GM21619 (cell line): ENCODE data around the gene NFIA.

Source experiments
- ATAC-seq: cut with Tn5 transposase; IDR thresholded peaks from one replicate; pipeline ENCODE4 v1.9.1; 2021; ENCODE audit not compliant: unreplicated experiment

Gene NFIA

GRCh38 chr1:61352845-61353435, 270.6 kb downstream of the NFIA start:
- no peak for ATAC-seq

DNA sequence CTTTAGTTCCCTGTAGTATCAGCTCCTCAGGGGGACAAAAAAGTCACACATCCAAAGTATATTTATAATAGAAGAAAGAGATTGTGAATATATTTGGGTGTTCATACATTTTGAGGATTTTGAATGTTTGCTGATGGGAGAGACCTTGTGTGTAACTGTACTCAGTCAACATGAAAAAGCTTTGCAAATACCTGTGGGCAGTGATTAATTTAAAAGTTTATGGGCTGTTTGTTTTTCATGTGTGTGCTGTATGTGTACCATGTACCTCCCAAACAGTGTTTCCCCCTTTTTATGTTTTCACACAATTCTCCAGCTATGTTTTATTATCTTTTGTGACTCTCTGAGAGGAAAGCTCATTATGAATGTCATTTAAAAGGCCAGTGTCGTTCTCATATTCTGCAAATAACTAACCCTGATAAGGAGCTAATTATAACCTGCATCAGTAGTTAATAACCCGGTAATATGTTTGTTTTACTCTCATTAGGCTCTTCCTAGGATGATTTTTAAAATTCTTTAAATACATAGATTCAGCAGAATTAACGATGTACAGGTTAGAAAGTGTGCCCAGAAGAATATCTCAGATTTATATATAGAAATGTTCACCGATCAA, 271.5 kb downstream of the NFIA start:
- ATAC-seq: no peak

- no peak for ATAC-seq
Observed at GRCh38 chr1:61356016-61356415, 273.7 kb downstream of the NFIA start.

DNA sequence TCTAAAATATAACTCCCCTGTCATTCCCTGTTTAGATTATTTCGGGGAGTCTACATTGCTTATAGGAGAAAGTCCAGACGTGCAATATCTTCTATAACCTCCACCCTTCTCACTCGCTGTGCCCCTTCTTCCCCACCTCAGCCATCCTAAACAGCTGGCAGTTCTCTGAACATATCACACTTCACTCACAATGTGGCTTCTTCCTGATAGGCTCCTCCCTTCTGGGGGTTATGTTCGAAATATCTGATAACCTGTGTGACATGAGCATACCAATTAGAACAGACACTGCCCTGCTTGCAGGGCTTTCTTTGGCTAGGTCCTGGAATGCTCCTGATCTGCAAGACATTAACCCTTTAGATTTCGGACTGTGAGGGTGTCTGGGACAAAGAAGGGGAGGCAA, 274.6 kb downstream of the NFIA start:
- ATAC-seq: no peak

DNA sequence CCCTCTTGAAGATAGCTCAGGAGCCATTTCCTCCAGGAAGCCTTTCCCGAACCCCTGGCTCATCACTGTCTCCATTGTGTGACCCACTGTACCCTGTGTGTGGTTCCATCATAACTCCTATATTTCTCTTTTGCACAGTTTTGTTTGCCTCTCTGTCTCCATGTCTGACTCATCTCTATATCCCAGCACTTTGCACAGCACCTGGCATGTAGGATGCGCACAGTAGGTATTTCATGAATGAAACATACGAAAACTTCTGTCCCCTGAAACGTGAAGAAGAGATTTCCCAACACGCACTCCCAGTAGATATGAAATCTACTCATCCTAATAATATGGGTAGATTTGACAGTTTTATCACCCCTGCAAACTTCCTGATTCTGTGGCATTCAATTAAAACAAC, 275.2 kb downstream of the NFIA start:
- ATAC-seq: no peak

- ATAC-seq: no peak
Observed at GRCh38 chr1:61358770-61359455, 276.6 kb downstream of the NFIA start.

DNA sequence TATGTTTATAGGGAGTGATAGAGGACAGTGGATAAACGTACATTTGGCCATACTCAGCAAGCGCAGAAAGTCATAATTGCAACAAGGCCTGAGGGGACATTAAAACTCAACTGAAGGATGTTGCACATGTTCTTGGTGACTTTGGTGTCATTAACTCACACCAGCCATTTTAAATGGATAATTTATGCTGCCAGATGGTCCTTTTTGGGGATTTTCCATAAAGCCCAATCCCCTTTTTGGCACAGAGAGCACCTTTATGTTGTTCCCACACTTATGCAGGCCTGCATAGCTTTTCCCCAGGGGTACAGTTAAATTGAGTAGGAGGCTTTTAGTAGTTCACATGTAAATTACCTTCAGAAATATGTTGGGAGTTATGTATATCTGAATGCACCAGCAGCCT, 279.6 kb downstream of the NFIA start:
- ATAC-seq: no peak

DNA sequence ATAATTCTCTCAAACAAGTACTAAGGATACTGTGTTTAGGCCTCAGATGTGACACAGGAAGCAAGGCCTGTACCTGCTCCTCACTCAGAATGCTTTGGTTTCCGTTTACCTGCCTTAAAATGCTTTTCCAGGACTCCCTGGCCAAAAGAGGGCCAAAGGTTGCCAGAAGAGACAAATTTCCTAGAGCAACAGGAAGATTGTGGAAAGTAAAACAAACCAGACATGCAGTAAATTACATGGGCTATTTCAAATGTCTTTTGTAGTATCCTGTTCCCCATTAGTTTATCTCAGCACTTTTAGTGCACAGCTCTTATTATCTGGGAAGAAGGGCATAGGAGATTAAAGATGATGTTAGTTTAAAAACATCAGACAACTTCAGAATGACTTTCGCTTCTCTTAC, 280.0 kb downstream of the NFIA start:
- no peak for ATAC-seq

GRCh38 chr1:61368366-61368765, 286.0 kb downstream of the NFIA start:
- ATAC-seq: no peak

DNA sequence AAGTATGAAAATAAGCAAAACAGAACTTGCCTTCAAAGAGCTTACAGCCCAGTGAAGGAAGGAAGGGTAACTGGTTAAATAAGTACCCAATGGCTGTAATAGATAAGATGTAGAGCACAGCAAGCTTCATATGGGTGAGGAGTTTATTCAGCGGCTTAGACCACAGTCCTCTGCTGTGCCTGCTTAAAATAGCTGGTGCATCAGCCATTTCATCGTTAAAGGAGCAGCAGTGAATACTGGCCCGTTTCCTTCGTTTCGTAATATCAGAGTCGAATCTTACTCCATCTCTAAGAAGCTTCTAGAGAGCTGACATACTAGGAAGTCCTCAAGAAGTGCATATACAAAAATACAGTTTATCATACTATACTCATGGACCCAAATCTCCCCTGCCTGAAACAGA, 286.5 kb downstream of the NFIA start:
- ATAC-seq: no peak

GRCh38 chr1:61370177-61370912, 288.0 kb downstream of the NFIA start:
- ATAC-seq: no peak

GRCh38 chr1:61370913-61371279, 288.5 kb downstream of the NFIA start:
- no peak for ATAC-seq

- ATAC-seq: no peak
Observed at GRCh38 chr1:61372944-61373343, 290.6 kb downstream of the NFIA start.

DNA sequence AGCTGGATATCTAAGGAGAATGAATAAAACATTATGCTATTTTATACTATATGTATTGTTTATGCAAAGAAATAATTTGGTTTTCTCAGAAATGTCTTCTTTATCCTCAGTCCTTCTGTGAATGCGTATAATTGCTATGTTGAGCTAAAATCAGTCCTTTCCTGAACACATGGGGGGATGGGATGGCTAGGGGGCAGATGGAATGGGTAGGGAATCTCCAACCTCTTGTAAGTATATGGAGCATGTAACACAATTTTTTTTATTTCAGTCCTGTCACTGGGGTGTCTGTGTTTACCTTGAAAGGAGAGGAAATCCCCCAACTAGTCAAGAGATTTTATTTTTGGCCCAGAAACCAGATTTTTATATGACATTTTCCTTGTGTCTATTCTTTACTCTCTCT, 291.8 kb downstream of the NFIA start:
- ATAC-seq: no peak

DNA sequence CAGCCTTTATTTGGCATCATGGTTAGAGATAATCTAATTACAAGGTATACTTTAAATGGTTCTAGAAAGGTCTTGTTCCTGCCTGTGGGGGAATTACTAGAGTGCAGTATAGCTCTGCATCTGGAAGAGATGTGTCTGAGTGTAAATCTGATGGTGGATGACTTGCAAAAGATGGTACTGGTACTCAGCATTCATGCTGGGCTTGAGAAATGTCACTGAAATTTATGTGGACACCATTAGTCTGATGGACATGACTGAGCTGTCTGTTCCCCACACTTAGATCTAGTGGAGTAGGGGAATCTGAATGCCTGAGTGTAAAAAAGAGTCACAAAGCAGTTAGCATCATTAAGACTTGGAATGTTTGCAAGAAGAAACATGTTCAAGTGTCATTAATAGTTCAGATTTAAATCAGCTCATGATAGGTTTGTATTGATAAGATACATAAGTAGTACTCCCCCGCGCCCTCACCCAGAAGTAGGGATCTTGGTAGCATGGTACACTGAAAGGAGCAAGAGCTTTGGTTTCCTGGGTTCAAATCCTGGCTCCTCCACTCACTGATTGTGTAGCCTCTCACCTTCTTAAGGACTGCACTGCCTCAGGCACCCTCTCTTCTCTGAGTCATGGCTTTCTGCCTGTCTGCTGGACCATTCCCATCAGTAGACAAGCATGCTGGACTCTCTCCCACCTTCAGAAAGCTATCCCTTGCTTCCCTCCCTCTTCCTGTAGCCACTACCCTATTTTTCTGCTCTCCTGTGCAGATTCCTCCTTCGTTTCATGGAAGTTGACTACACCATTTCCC, 292.9 kb downstream of the NFIA start:
- ATAC-seq: no peak

GRCh38 chr1:61376151-61376550, 293.8 kb downstream of the NFIA start:
- ATAC-seq: no peak

DNA sequence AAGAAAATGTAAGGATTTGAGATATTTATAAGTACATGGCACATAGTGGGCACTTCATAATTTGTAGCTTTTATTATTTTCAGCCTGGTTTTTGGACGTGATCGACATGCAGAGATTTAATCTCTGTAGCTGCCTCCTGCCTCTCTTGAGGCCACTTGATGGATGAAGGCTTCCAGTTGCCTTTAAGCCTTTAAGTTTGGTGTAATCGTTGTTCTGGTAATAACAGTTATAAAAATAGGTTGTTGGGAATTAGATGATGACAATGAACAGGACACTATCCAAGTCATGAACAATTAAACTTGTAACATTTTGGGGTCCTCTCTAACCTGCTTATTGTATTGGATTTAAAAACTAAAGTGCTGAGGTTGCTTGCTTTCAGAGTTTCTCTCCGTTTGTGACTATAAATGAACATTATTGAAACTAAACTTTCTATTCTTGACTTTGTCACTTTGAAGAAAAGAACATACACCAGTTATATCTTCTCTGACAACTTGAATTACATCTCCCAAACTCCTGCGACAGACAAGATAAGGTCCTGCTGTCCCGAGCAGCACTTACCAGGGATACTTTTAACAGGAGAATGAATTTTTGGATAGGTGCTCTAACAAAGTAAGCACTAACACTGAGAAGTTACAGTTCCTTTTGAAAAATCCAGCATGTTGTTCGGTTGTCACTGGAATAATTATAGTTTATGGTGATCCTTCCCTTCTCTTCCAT, 295.0 kb downstream of the NFIA start:
- ATAC-seq: no peak

DNA sequence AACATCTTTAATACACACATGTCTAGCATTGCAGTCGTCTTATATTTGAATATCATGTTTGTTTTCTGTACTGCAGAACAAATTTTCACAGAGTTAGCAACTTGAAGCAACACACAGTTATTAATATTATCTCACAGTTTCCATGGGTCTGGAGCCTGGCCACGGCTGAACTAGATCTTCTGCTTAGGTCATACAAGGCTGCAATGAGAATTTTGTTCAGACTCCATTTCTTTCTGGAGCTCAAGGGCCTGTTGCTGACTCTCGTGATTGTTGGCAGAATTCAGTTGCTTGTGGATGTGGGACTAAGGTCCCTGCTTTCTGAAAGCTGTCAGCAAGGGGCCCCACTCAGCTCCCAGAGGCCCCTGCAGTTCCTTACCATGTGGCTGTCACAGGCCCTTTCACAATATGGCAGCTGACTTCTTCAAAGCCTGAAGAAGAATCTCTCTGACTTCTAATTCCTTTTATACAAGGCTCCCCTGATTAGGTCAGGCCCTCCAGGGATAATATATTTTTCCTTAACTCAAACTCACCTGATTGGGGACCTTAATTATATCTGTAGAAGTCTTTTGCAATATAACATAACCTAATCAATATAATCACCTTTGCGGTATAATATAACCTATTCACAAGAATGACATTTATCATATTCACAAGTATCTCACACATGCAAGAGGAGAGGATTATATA, 296.3 kb downstream of the NFIA start:
- ATAC-seq: no peak

DNA sequence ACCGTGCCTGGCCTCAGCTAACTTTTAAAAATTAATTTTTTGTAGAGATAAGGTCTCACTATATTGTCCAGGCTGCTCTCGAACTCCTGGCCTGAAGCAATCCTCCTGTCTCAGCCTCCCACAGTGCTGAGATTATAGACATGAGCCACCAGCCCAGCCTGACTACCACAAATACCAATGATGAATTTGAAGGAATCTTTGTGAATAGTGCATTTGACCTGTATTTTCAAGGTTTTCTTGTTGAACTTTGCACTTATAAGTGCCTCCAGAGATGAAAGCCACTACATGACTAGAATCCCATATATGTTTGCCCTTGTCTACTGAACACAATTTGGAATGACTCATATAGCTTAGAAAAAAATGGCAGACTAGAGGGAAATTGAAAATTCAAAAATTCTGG, 297.3 kb downstream of the NFIA start:
- ATAC-seq: no peak

GRCh38 chr1:61380561-61380960, 298.2 kb downstream of the NFIA start:
- no peak for ATAC-seq
